ENCODE measurements around the gene COL1A1.
A peak's percentile ranks its signal among the peaks of the same experiment; 100 is the strongest.

Gene COL1A1

DNA sequence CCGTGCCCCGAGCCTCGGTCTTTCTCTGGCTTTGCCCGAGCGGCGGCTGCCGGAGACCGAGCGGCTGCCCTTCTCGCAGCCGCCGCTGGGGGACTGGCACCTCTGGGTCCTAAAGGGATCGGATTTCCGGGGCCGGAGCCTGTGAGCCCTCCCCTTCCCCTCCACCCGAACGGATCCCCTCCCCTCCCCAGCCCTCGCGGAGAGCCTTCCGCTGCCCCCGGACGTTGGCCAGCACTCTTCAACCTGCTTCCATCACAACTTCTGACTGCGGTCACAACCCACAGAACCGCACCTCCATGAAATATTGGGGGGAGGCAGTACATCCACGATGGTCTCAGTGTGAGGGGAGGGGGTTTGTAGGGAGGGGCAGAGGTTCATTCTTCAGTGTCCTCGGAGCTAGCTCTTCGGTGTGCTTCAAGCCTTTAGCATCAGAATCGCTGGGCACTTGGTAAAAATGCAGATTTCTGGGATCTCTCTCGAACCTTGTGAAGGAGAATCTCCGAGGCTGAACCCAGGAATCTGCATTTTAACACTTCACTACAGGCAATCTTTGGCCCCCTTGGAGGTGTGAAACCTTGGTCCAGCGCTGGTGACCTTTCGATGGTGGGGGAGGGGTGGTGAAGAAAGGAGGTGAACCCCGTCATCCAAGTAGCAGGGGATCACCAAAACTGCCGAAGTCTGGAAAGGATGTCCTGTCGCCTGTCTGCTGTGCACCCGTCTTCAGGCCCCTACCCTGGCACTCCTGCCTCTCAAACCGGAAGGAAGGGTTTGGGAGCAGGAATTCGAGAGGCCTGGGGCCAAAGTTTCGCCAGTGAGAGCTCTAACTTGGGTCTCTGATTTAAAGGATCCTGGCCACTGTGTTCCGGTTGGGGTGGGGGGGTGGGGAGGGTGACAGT is 50.1 kb downstream of the COL1A1 start:
- peak overlapping the region; percentile 63 for H3K27ac ChIP-seq
- peaks cover 20% of the 10 kb centered on the region for H3K4me1 ChIP-seq
- peak overlapping the region; percentile 85 for H3K4me2 ChIP-seq (ENCODE audit: low read length)

DNA sequence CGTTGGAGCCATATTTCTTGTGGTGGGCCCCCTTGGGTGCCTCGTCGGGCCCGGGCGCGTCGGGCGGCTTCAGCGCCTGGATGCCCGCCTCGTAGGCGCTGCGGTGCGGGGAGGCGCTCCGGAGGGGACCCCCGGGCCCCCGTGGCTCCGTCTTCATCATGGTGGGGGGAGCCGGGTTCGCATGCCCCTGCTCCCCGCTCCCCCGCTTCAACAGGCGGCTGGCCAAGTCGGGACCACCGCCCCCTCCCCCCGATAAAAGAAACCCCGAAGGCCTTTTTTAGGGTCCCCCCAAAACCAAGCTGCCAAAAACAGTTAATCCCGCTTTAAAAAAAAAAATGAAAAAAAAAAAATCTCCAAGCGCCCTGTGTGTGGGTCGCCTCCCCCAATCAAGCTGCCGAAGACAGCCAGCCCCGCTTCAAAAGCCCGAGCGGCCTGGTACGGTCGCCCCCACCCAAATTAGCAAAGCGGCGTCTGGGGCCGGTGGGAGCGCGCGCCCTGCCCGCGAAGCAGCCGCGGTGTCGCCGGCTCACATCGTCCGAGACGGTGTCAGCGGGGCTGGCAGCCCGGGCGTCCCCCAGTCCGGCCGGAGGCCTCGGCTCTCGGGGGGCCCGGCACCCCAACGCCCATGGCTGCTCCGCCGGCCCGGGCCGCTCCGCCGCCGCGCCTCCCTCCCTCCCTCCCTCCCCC is 50.9 kb downstream of the COL1A1 start, which contains the start of gene PPP1R9B:
Gene PPP1R9B, minus strand, starts transcription at position 324 of the 687 bp plus-strand sequence. Its CDS starts 164 bp downstream, at position 160.
- Histone ChIP-seq H3K79me2 (peaks cover 4% of the 10 kb centered on the region), H3K27ac (peak within 1 kb of the TSS; percentile 63), H3K9ac (peak within 1 kb of the TSS; percentile 67), H3K27me3 (ENCODE audit: control insufficient read depth, insufficient read depth, low read length) (no peaks in the 10 kb centered on the region), H3K4me1 (peaks cover 20% of the 10 kb centered on the region), H3K4me3 (ENCODE audit: low read depth, low read length) (peak within 1 kb of the TSS; percentile 71), H2AFZ (peak within 1 kb of the TSS; percentile 73), H3K4me2 (ENCODE audit: low read length) (peak within 1 kb of the TSS; percentile 85), H3K36me3 (ENCODE audit: control insufficient read depth, insufficient read depth, low read length) (no peaks in the 10 kb centered on the region), H3K9me3 (ENCODE audit: control insufficient read depth, low read length) (no peaks in the 10 kb centered on the region)
- TF ChIP-seq, protein P1, sequence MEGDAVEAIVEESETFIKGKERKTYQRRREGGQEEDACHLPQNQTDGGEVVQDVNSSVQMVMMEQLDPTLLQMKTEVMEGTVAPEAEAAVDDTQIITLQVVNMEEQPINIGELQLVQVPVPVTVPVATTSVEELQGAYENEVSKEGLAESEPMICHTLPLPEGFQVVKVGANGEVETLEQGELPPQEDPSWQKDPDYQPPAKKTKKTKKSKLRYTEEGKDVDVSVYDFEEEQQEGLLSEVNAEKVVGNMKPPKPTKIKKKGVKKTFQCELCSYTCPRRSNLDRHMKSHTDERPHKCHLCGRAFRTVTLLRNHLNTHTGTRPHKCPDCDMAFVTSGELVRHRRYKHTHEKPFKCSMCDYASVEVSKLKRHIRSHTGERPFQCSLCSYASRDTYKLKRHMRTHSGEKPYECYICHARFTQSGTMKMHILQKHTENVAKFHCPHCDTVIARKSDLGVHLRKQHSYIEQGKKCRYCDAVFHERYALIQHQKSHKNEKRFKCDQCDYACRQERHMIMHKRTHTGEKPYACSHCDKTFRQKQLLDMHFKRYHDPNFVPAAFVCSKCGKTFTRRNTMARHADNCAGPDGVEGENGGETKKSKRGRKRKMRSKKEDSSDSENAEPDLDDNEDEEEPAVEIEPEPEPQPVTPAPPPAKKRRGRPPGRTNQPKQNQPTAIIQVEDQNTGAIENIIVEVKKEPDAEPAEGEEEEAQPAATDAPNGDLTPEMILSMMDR (IDR thresholded peaks at IDR 0.05): no peak

More for the DNA sequence above, 50.1 kb downstream of the COL1A1 start:
- peak overlapping the region; percentile 71 for H3K4me3 ChIP-seq (ENCODE audit: low read depth, low read length)
- TF ChIP-seq, protein P1 (IDR thresholded peaks at IDR 0.05): peak; percentile 60
- H3K9ac ChIP-seq: no peak overlapping the region
- H3K9me3 ChIP-seq (ENCODE audit: control insufficient read depth, low read length): no peaks in the 10 kb centered on the region
- no peaks in the 10 kb centered on the region for H3K27me3 ChIP-seq (ENCODE audit: control insufficient read depth, insufficient read depth, low read length)
- H3K36me3 ChIP-seq (ENCODE audit: control insufficient read depth, insufficient read depth, low read length): no peaks in the 10 kb centered on the region
- H2AFZ ChIP-seq: peak overlapping the region; percentile 73
- H3K79me2 ChIP-seq: peaks cover 4% of the 10 kb centered on the region

DNA sequence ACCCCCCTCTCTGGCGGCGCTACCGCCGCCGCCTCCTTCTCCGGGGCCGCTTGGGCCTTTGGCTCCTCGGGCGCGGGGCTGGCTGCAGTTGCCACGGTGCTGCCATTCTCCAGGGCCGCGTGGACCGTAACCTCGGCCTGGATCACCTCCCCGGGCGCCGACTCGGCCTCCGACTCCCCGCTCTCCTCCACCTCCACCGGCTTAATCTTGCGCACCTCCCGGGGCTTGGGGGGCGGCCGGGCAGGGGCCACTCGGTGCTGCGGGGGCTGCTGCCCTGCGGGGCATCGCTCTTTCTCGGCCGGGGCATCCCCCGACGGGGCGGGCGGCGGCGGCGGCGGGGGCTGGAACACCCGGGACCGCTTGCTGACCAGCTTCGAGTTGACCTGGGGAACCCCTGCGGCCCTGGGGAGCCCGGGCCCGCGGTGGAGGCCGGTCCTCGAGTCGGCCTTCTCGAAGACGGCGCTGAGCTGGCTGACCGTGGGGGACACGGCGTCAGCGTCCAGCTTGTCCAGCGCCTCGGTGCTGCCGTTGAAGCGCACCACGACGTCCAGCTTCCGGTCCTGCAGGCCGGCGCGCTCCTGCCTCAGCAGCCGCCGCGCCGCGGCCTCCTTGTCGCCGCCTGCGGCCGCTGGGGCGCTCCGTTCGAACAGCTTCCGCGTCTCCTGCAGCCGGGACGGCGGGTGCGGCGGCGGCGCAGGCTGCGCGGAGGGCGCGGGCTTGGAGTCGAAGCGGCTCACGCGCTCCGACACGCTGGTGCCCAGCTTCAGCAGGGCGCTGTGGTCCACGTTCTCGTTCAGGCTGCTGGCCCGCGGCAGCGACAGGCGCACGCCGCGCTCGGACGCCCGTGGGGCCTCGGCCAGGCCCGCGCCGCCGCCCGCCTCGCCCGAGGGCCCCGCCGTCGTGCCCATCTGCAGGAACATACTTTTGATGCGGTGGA is 51.7 kb downstream of the COL1A1 start:
- Histone ChIP-seq H2AFZ (peak overlapping the region; percentile 73), H3K27me3 (ENCODE audit: control insufficient read depth, insufficient read depth, low read length) (no peaks in the 10 kb centered on the region), H3K27ac (peak overlapping the region; percentile 24), H3K9ac (peak overlapping the region; percentile 67), H3K4me3 (ENCODE audit: low read depth, low read length) (peak overlapping the region; percentile 71), H3K4me2 (ENCODE audit: low read length) (peak overlapping the region; percentile 66), H3K79me2 (peaks cover 4% of the 10 kb centered on the region), H3K36me3 (ENCODE audit: control insufficient read depth, insufficient read depth, low read length) (no peaks in the 10 kb centered on the region), H3K9me3 (ENCODE audit: control insufficient read depth, low read length) (no peaks in the 10 kb centered on the region), H3K4me1 (peaks cover 20% of the 10 kb centered on the region)
- TF ChIP-seq, protein P1 (IDR thresholded peaks at IDR 0.05): peak; percentile 14

DNA sequence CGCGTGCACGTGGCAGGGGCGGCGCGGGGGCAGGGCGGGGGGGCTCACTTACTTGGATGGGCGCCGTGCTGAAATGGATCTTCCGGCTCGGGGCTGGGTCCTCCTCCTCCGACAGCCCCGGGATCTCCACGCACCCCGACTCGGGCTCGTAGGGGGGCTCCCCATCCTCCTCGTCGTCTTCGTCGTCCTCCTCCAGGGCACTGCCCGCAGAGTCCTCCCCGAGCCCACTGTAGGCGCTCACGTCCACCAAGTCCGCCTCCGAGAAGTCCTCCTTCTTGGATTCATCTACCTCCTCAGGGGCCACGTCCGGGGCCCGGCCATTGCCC is 52.4 kb downstream of the COL1A1 start:
- Histone ChIP-seq H3K79me2 (peaks cover 4% of the 10 kb centered on the region), H3K9ac (peak overlapping the region; percentile 67), H3K4me2 (ENCODE audit: low read length) (peak overlapping the region; percentile 66), H3K4me1 (peaks cover 20% of the 10 kb centered on the region), H3K27me3 (ENCODE audit: control insufficient read depth, insufficient read depth, low read length) (no peaks in the 10 kb centered on the region), H3K36me3 (ENCODE audit: control insufficient read depth, insufficient read depth, low read length) (no peaks in the 10 kb centered on the region), H3K4me3 (ENCODE audit: low read depth, low read length) (peak overlapping the region; percentile 71), H2AFZ (peak overlapping the region; percentile 48), H3K9me3 (ENCODE audit: control insufficient read depth, low read length) (no peaks in the 10 kb centered on the region), H3K27ac (peak overlapping the region; percentile 24)
- TF ChIP-seq, protein P1 (IDR thresholded peaks at IDR 0.05): no peak

Measured in parathyroid adenoma (tissue), 2 donors.